ENCODE measurements around the gene MAMDC4.

DNA sequence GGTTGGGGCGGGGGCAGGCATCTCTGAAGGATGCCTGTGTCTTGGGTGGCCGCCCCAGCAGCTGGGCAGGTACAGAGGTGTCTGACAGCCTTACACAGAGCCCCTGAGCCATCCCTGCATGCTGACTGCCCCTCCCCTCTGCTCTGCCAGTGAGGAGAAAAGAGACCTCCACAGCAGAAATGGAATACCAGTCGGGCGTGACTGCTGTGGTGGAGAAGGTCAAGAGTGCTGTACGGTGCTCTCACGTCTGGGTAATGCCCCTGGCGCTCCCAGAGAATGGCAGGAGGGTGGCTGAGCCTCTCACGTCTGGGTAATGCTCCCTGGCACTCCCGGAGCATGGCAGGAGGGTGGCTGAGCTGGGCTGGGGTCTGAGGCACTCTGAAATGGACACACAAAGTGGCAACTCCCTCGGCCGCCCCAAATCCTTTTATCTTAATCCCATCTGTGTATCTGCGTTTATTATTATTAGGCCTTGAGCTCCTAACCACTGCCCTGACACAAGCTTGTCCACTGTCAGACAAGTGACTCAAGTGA is 46.9 kb upstream of the MAMDC4 start:
- no peak for TF ChIP-seq POLR2AphosphoS5 (IDR thresholded peaks at IDR 0.05; ENCODE audit: insufficient read depth in 1 of 2, low read depth in 1 of 2)
- TF ChIP-seq, protein P1, sequence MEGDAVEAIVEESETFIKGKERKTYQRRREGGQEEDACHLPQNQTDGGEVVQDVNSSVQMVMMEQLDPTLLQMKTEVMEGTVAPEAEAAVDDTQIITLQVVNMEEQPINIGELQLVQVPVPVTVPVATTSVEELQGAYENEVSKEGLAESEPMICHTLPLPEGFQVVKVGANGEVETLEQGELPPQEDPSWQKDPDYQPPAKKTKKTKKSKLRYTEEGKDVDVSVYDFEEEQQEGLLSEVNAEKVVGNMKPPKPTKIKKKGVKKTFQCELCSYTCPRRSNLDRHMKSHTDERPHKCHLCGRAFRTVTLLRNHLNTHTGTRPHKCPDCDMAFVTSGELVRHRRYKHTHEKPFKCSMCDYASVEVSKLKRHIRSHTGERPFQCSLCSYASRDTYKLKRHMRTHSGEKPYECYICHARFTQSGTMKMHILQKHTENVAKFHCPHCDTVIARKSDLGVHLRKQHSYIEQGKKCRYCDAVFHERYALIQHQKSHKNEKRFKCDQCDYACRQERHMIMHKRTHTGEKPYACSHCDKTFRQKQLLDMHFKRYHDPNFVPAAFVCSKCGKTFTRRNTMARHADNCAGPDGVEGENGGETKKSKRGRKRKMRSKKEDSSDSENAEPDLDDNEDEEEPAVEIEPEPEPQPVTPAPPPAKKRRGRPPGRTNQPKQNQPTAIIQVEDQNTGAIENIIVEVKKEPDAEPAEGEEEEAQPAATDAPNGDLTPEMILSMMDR (IDR thresholded peaks at IDR 0.05): no peak
